Effector CD8-positive, alpha-beta T cell (primary cell): ENCODE data around the gene RPL35.

Source experiments
- DNase-seq: peaks from one replicate; lab custom pipeline; 2025; lab: John Stamatoyannopoulos, UW
- total RNA-seq, 4 experiments: gene quantifications; one replicate each; lab custom pipeline; 2026; lab: John Stamatoyannopoulos, UW

Gene RPL35
- total RNA-seq: 350 to 771 (median 587) reads per million in 4 experiments

GRCh38 chr9:124861342-124862229 lies at the start of gene RPL35, which contains the start of gene ARPC5L:
Gene RPL35 (minus strand): TSS chr9:124861957. CDS start chr9:124861912, 45 bp downstream.
Gene ARPC5L (plus strand): TSS chr9:124862130. CDS start chr9:124869291, 7,161 bp downstream.
- DNase-seq: peak; percentile 88

- no peak for DNase-seq
These were observed 46.3 kb upstream of the RPL35 start for GRCh38 chr9:124908098-124908497.

GRCh38 chr9:124906966-124907365 lies 45.2 kb upstream of the RPL35 start:
- DNase-seq: no peak

GRCh38 chr9:124899845-124900244 lies 38.1 kb upstream of the RPL35 start:
- DNase-seq: no peak

GRCh38 chr9:124897570-124898460 lies 36.1 kb upstream of the RPL35 start:
- no peak for DNase-seq

- peak; percentile 42 for DNase-seq
These were observed 33.0 kb upstream of the RPL35 start for GRCh38 chr9:124894741-124895170.

- no peak for DNase-seq
These were observed 32.4 kb upstream of the RPL35 start for GRCh38 chr9:124894035-124894740.

GRCh38 chr9:124890179-124890578 lies 28.4 kb upstream of the RPL35 start:
- no peak for DNase-seq

GRCh38 chr9:124889006-124889405 lies 27.2 kb upstream of the RPL35 start:
- DNase-seq: no peak

GRCh38 chr9:124887832-124888231 lies 26.1 kb upstream of the RPL35 start:
- DNase-seq: no peak

- no peak for DNase-seq
These were observed 25.2 kb upstream of the RPL35 start for GRCh38 chr9:124886866-124887492.

- no peak for DNase-seq
These were observed 24.7 kb upstream of the RPL35 start for GRCh38 chr9:124886461-124886860.

GRCh38 chr9:124885551-124885950 lies 23.8 kb upstream of the RPL35 start:
- DNase-seq: no peak

- DNase-seq: no peak
These were observed 22.6 kb upstream of the RPL35 start for GRCh38 chr9:124884376-124884775.

GRCh38 chr9:124882231-124882630 lies 20.5 kb upstream of the RPL35 start:
- no peak for DNase-seq

- DNase-seq: no peak
These were observed 19.5 kb upstream of the RPL35 start for GRCh38 chr9:124881138-124881743.

- no peak for DNase-seq
These were observed 18.7 kb upstream of the RPL35 start for GRCh38 chr9:124880501-124880900.

GRCh38 chr9:124879226-124879625 lies 17.5 kb upstream of the RPL35 start:
- DNase-seq: no peak

GRCh38 chr9:124878518-124878917 lies 16.8 kb upstream of the RPL35 start:
- DNase-seq: no peak

- no peak for DNase-seq
These were observed 16.3 kb upstream of the RPL35 start for GRCh38 chr9:124878021-124878420.
